Ramos (cell line): Measurements from ENCODE around the gene PMM2.
"Not testable (repeated sequence)": the region's sequence is repeated elsewhere in the genome, so short reads cannot be mapped to it uniquely, and the experiment has no call there.

Source experiments
- in situ Hi-C: fragments of 300-500 bp; cut with MboI; formaldehyde crosslinking; loops from one replicate; pipeline ENCODE4 v1.14.3; 2022; ENCODE audit warnings: low sequenced_read_pairs; ENCODE audit not compliant: unreplicated experiment

PMM2 gene

GRCh38 chr16:8814095-8814806 lies 16.6 kb downstream of the PMM2 start:
- in situ Hi-C loops: no loop called here

DNA sequence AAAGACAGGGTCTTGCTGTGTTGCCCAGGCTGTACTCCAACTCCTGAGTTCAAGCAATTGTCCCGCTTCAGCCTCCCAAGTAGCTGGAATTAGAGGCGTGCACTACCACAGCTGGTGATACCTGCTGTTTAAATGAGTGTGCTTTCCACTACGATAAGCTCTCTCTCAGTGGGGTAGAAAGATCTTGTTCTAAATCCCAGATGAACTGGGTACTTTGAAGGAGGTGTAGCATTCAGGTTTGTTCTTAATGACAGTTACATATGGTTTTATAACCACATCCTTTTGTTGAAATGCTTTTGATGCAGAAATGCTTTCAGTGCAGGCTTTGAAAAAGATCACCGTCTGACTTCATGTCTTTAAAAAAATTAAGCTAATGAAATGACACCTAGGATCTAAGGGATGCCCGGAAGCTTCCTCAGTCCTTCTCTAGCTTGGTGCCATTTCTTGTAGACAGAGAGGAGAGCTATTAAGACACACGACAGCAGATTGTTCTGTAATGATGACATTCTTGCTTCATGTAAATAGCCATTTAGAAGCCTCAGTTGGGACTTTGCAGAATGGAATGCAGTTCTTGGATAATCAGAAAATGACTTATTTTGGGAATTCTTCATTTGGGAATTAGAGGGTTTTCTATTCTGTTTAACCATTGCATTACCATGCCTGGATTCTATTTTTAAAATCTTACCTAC lies 19.5 kb downstream of the PMM2 start:
- in situ Hi-C loops: no loop called here

- in situ Hi-C loops: no loop called here
Measured at GRCh38 chr16:8818504-8819270, 21.0 kb downstream of the PMM2 start.

GRCh38 chr16:8819411-8820034 lies 21.9 kb downstream of the PMM2 start:
- in situ Hi-C loops: no loop called here

GRCh38 chr16:8822403-8822802 lies 24.8 kb downstream of the PMM2 start:
- in situ Hi-C loops: no loop called here

DNA sequence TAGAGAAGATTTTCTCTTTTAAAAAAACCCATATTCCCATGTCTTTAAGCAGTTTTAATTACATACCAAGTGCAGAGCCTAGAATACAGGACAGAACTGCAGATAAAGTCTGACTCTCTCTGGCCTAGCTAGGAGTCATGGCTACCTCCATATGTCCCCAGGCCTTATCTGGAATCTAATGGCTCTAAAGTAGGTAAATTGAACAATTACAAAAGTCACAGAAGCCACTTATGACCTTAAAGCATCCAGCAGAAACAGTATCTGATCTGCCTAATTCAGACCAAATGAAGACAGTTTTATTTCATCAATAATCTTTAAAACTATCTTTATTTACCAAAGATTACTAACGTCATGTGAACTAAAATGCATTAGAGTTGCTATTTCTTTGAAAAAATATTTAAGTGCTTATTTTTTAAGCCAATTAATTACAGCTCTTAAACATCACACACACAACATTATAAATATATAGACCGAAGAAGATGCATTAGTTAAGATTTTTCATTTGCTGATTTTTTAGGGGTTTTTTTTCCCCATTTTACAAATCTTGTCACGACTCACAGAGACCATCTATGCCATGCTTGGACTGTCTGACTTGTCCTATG lies 28.7 kb downstream of the PMM2 start:
- in situ Hi-C loops: no loop called here

- in situ Hi-C loops: no loop called here
Measured at GRCh38 chr16:8828541-8829165, 31.0 kb downstream of the PMM2 start.

DNA sequence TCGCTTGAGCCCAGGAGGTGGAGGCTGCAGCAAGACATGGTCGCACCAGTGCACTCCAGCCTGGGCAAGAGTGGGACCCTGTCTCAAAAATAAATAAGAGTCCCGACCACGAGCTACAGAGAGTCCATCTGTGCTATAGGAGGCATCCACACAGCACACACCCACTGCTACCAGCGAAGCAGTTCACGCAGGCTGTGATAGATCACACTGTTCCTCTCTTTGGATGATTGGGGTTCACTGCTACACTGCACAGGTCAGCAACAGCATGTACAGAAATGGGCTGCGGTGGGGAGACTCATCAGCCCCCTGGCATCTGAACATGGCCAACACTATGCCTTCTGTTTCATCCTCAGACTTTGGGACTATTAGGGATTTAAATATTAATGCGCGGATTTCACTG lies 33.8 kb downstream of the PMM2 start:
- in situ Hi-C loops: no loop called here

DNA sequence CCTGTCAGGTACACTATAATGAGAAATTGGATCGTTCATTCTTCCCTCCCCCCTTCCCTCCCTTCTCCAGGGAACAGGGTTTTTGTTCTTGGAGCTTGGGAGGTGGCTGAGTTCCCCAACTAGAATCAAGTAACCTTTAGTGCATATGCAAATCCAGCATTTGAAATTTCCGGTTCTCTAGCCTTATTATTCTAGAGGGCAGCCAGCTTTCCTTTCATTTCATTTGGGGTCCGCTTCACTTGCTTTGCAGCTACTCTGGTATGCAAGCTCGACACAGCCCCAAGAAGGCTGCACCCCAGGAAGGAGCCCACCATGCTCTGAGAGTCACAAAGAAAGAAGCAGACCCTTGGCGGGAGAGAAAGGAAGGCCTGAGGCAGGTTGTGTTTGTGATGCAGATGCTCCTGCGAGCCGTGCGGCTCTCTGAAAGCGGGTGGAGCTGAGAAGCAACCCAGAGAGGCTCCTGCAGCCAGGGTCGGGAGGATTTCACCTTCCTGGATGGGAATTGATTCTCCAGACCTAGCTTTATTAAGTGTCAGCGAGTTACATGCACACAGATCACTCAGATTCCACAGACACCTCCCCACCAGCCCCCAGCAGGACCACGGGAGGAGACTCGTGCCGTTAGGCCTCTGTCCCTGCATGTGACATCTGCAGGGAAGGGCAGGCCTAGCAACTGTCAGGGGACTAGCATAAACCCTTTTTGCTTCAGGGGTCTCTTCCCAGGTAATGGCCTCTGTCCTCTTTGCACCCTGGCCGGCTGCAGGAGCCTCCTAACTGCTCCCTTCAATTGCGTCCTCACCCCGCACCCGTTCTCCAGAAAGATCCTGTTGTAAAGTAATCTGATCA lies 34.5 kb downstream of the PMM2 start:
- in situ Hi-C loops: no loop called here

GRCh38 chr16:8832717-8833105 lies 35.1 kb downstream of the PMM2 start:
- in situ Hi-C loops: no loop called here

- in situ Hi-C loops: not testable (repeated sequence)
Measured at GRCh38 chr16:8836797-8837196, 39.2 kb downstream of the PMM2 start.

DNA sequence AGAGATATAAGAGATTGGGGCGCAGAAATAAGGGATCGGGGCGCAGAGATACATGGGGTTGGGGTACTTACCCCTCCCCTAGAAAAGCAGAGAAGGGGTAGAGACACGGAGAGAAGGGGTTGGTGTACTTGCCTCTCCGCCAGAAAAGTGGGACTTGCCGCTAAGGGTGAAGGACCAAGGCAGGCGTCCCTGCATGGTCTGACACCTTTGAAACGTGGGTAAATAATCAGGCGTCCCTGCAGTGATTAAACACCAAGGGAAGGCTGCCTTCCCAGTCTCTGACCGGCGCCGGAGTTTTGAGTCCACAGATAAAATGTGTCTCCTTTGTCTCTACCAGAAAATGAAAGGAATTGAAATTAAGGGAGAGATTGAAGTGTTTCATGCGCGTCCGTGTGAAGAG lies 40.0 kb downstream of the PMM2 start:
- in situ Hi-C loops: not testable (repeated sequence)

DNA sequence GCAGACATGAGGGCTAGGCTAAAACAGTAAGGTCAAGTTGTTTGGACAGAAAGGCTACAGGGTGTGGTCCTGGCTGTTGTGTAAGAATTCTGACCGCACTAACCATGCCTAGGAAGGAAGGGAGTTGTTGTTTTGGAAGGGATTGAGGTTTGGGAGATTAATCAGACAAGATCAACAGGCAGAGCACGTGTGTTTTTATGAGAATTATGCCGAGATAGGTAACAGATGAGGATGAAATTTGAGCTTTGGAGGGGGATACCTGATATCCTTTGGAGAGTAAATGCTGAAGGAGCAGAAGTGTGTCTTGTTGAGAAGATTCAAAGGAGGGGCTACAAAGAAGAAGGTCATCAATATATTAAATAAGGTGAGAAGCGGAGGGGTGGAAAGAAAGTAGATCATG lies 44.4 kb downstream of the PMM2 start:
- in situ Hi-C loops: not testable (repeated sequence)

DNA sequence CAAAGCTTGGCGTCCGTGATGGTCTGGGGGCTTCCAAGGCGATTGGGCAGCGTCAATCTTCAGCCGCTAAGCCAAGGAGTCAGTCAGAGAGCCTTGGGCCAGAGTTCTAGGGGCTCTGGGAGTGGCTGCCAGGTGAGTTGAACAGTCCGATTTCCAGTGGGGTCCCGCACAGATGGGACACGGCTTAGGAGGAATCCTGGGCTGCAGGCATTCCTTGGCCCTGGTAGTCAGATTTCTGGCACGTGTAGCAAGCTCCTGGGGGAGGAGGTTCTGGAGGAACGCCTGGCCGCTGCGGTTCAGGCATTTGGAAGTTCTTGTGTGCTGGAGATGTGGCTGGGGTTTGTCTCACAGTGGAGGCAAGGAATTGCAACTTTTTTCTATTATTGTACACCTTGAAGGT lies 45.7 kb downstream of the PMM2 start:
- in situ Hi-C loops: not testable (repeated sequence)

DNA sequence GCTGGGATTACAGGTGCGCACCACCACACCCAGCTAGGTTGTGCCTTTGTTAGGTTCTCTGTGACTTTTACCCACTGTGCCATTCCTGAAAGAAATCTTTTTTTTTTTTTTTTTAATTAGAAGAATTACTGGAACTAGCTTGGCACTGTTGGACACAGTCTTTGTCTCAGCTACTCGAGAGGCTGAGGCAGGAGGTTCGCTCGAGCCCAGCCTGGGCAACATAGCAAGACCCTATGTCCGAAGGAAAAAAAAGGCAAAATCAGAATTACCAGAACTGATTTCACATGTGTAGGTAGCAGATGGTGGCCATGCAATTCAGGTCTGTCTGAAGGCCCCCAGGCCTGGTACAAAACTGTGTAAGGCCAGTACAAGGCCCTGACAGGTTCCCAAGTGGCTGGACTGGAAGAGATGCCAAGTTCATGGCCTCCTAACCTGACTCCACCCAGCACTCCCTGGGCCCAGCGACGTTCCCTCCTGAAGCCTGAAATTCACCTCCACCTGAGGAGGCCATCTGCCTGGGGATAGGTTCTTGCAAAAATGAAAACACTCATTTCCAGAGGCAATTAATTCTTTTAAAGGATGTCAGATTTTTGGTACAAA lies 48.2 kb downstream of the PMM2 start:
- in situ Hi-C loops: no loop called here

DNA sequence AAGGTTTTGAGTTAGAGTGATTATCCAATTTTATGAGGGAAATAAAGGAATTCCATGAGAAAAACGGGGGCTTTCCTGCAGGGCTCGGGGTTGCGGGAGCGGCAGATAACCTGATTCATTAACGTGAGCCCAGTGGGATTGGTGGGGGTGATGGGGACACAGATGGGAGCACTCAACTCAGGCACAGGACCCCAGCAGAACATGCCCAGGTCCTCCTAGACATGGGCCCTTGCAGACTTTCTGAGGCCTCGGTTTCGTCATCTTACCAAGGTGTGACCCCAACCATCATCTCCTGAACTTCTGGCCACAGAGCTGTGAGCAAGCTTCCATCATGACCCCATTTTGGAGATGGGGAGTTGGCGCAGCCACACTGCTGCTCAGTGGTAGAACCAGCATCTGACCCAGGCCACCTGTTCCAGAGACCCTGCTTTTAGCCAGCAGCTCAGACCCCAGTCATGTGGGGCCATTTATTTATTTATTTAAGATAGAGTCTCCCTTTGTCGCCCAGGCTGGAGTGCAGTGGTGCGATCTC lies 48.8 kb downstream of the PMM2 start:
- in situ Hi-C loops: no loop called here

- in situ Hi-C loops: no loop called here
Measured at GRCh38 chr16:8847145-8847544, 49.5 kb downstream of the PMM2 start.

GRCh38 chr16:8847623-8848022 lies 50.0 kb downstream of the PMM2 start:
- in situ Hi-C loops: no loop called here
